Renal pelvis (tissue), 4 donors: ENCODE results near the gene AP4M1. TPM values are rescaled to one million over a fixed set of nuclear protein-coding genes. Genes with fewer than 3 reads are reported as not detected.

Experiments used
- DNase-seq: peaks from one replicate; pipeline ENCODE4 v3.0.0-alpha.2; 2013
- polyA plus RNA-seq, 3 donors: library from polyadenylated mRNA; unstranded; fragments of 120-200 nt; gene quantifications; one replicate each; pipeline ENCODE4 v1.2.1, GENCODE V29; 2013; ENCODE audit not compliant: insufficient read length in 3 of 3

AP4M1 gene
- polyA plus RNA-seq, 3 donors, result 33.4 to 39.4 (median 39.0) TPM

- no peak for DNase-seq
These were observed 55.6 kb downstream of the AP4M1 start for GRCh38 chr7:100157069-100157333.

- no peak for DNase-seq
These were observed 56.1 kb downstream of the AP4M1 start for GRCh38 chr7:100157334-100158228.

Other genes starting within 250 kb of the AP4M1 start
- under 1 TPM in 1 of 3 donors, not detected in 2; 0.27 TPM for gene OR2AE1, start 224.6 kb upstream of the AP4M1 start, polyA plus RNA-seq
- 10 to 100 TPM; 30.1 to 39.5 (median 31.1) TPM for gene TRIM4, start 182.1 kb upstream of the AP4M1 start, polyA plus RNA-seq
- 1 to 10 TPM in 1 of 3 donors, under 1 TPM in 2; 0.86 to 1.7 (median 0.95) TPM for gene GJC3, start 172.0 kb upstream of the AP4M1 start, polyA plus RNA-seq
- gene AZGP1, start 125.6 kb upstream of the AP4M1 start, polyA plus RNA-seq, result 10 to 100 TPM; 62.6 to 70.1 (median 68.7) TPM
- 10 to 100 TPM; 42.4 to 68.8 (median 63.1) TPM for gene ZKSCAN1, start 86.0 kb upstream of the AP4M1 start, polyA plus RNA-seq
- gene ZSCAN21, start 51.9 kb upstream of the AP4M1 start, polyA plus RNA-seq, result 10 to 100 TPM; 22.8 to 27.1 (median 23.3) TPM
- 10 to 100 TPM; 50.5 to 58.6 (median 57.8) TPM for gene ZNF3, start 19.9 kb upstream of the AP4M1 start, polyA plus RNA-seq
- gene COPS6, start 12.7 kb upstream of the AP4M1 start, polyA plus RNA-seq, result 100 to 1,000 TPM; 133 to 137 (median 135) TPM
- gene MCM7, start 246 bp upstream of the AP4M1 start, polyA plus RNA-seq, result 100 to 1,000 TPM; 166 to 180 (median 170) TPM
- gene TAF6, start 17.7 kb downstream of the AP4M1 start, polyA plus RNA-seq, result 10 to 100 TPM; 65.8 to 72.3 (median 69.2) TPM
- 10 to 100 TPM; 39.3 to 43.0 (median 41.5) TPM for gene CNPY4, start 18.0 kb downstream of the AP4M1 start, polyA plus RNA-seq
- 1 to 10 TPM; 1.7 to 2.6 (median 2.0) TPM for gene MBLAC1, start 25.3 kb downstream of the AP4M1 start, polyA plus RNA-seq
- gene LAMTOR4, start 47.3 kb downstream of the AP4M1 start, polyA plus RNA-seq, result 100 to 1,000 TPM; 116 to 136 (median 129) TPM
- gene TRAPPC14, start 57.1 kb downstream of the AP4M1 start, polyA plus RNA-seq, result 10 to 100 TPM; 21.0 to 27.1 (median 24.7) TPM
- 1 to 10 TPM; 5.8 to 6.0 (median 5.9) TPM for gene GAL3ST4, start 67.0 kb downstream of the AP4M1 start, polyA plus RNA-seq
- gene GPC2, start 75.7 kb downstream of the AP4M1 start, polyA plus RNA-seq, result 10 to 100 TPM; 13.6 to 16.6 (median 14.0) TPM
- 10 to 100 TPM; 10.2 to 33.4 (median 30.1) TPM for gene STAG3, start 76.3 kb downstream of the AP4M1 start, polyA plus RNA-seq
- gene PVRIG, start 118.3 kb downstream of the AP4M1 start, polyA plus RNA-seq, result 1 to 10 TPM; 2.0 to 9.2 (median 8.1) TPM
- gene SPDYE3, start 206.1 kb downstream of the AP4M1 start, polyA plus RNA-seq, result 10 to 100 TPM in 1 of 3 donors, 1 to 10 TPM in 2; 6.4 to 10.4 (median 8.1) TPM